Measurements from ENCODE around the gene TSACC.

DNA sequence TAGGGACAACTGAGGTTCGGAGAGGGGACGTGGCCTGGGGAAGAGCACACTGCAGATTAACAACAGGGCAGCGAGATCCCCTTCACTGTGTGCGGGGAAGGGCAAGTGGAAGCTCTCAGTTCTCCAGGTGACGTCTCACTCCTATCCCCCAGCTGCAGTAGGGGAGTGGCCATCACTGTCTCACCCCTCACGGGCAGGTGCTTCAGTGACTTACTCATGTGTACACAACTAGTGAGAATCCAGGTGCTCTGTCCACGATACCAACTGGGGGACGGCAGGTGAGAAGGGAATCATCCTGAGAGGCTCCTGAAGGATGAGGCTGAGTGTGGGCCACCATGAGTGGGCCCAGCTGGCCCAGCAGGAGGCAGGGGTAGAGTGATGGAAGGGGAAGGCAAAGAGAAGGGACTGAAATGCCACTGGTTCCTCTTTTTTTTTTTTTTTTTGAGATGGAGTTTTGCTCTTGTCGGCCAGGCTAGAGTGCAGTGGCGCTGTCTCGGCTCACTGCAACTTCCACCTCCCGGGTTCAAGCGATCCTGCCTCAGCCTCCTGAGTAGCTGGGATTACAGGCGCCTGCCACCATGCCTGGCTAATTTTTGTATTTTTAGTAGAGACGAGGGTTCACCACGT lies 56.6 kb downstream of the TSACC start:
- TF ChIP-seq GATA2 (IDR thresholded peaks at IDR 0.05; ENCODE audit: low read depth, low read length), result no peak
- no peak for TF ChIP-seq GATA3 (IDR thresholded peaks at IDR 0.05; ENCODE audit: low read depth, low read length)
